GM06990 (cell line): Measurements from ENCODE around the gene TDRKH.

Source experiments
- DNase-seq: peaks from one replicate; pipeline ENCODE4 v3.0.0-alpha.2; 2011; ENCODE audit not compliant: insufficient read length; ENCODE audit errors: extremely low read depth
- H3K27me3 ChIP-seq: replicated peaks from 2 replicates; pipeline ENCODE4 v1.6.0; 2011; ENCODE audit warnings: low read length; ENCODE audit not compliant: control insufficient read depth, insufficient read depth
- H3K36me3 ChIP-seq: 2 replicates; pipeline ENCODE4 v1.5.1; 2011; ENCODE audit warnings: low read length; ENCODE audit not compliant: control insufficient read depth, insufficient read depth
- H3K4me3 ChIP-seq: replicated peaks from 2 replicates; pipeline ENCODE4 v1.5.1; 2011; ENCODE audit warnings: low read depth, mild to moderate bottlenecking, control low read depth, low read length
- CTCF ChIP-seq: IDR thresholded peaks from 2 replicates; pipeline ENCODE4 v1.5.1; 2011; ENCODE audit warnings: low read length, control low read depth, mild to moderate bottlenecking, inconsistent platforms; ENCODE audit not compliant: insufficient read depth, poor library complexity, severe bottlenecking

Gene TDRKH

GRCh38 chr1:151819976-151820623 is 29.8 kb upstream of the TDRKH start:
- no peak overlapping the region for H3K4me3 ChIP-seq
- H3K27me3 ChIP-seq: peaks cover 1% of the 10 kb centered on the region
- DNase-seq: no peak
- no peak for TF ChIP-seq CTCF
- no peaks in the 10 kb centered on the region for H3K36me3 ChIP-seq

DNA sequence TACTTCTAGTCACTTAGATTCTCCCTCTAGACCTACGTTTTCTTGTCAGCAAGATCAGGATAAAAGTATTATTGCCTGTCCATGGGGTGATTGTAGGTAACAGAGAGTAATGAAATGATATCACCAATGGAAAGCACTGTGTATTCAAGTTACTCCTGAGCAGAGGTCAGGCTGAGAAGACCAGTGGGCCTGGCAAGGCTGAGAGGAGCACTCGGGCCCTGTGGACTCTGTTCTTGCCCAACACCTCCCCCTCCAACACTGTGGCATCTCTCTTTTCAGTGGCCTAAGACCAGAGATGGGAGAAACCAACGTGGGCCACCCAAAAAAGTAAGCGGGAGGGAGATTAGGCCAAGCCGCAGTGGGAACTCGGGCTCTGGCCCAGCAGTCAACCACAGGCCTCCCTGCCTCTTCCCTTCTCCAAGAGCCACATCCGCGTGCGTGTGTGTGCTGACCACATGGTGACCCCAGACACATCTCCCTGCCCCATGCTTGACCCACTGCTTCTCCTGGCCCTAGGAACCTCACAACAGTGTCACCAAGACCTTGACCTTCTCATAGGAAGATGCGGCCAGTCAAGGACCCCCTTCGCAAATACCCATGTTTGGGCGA is 29.0 kb upstream of the TDRKH start:
- TF ChIP-seq CTCF: no peak
- DNase-seq: no peak
- H3K36me3 ChIP-seq: no peaks in the 10 kb centered on the region
- peaks cover under 1% of the 10 kb centered on the region for H3K27me3 ChIP-seq
- H3K4me3 ChIP-seq: no peak overlapping the region

DNA sequence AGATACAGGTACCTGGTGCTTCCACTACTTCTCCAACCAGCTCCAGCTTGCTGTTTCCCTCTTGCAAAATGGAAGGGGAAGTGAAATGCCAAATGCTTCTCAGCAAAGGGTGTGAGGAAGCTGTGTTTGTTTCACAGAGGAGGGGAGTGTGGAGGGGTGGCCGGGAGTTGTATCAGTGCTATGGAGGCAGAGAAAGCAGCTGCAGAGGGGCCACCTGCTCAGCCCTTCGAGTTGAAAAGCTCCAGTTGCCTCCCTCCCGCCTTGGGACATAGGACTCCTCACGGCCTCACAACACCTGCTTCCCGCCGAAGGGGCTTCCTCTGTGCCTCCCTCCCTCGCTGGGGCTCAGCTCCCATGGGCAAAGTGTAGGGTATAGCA is 27.0 kb upstream of the TDRKH start:
- Histone ChIP-seq H3K36me3 (no peaks in the 10 kb centered on the region), H3K4me3 (no peak overlapping the region), H3K27me3 (no peaks in the 10 kb centered on the region; the same call in 1 of the 2 replicates)
- TF ChIP-seq CTCF: no peak
- no peak for DNase-seq

- TF ChIP-seq CTCF: no peak
- Histone ChIP-seq H3K4me3 (no peak overlapping the region), H3K36me3 (no peaks in the 10 kb centered on the region), H3K27me3 (no peaks in the 10 kb centered on the region; the same call in 1 of the 2 replicates)
- DNase-seq: no peak
Observed at GRCh38 chr1:151816548-151817352, 26.4 kb upstream of the TDRKH start.

- no peak for TF ChIP-seq CTCF
- H3K27me3 ChIP-seq: no peaks in the 10 kb centered on the region; the same call in 1 of the 2 replicates
Observed at GRCh38 chr1:151815716-151816327, 25.5 kb upstream of the TDRKH start.

More at GRCh38 chr1:151815716-151816327, 25.5 kb upstream of the TDRKH start:
- H3K4me3 ChIP-seq: no peak overlapping the region
- no peak for DNase-seq
- H3K36me3 ChIP-seq: no peaks in the 10 kb centered on the region
